Kidney epithelial cell (primary cell): ENCODE results near the gene ZNF268. TPM values are rescaled to one million over a fixed set of nuclear protein-coding genes. Genes with fewer than 3 reads are reported as not detected.

ENCODE experiments used
- DNase-seq: peaks from one replicate; pipeline ENCODE4 v3.0.0-alpha.2; 2010; ENCODE audit warnings: low read depth
- H3K27me3 ChIP-seq: 2 replicates; pipeline ENCODE4 v1.6.0; 2011; ENCODE audit warnings: low read length; ENCODE audit not compliant: control insufficient read depth, insufficient read depth
- H3K36me3 ChIP-seq: 2 replicates; pipeline ENCODE4 v1.5.1; 2011; ENCODE audit warnings: low read length; ENCODE audit not compliant: control insufficient read depth, insufficient read depth
- H3K4me3 ChIP-seq: 2 replicates; pipeline ENCODE4 v1.5.1; 2011; ENCODE audit warnings: low read depth, mild to moderate bottlenecking, control low read depth, low read length
- CTCF ChIP-seq: IDR thresholded peaks from 2 replicates; pipeline ENCODE4 v1.5.1; 2011; ENCODE audit warnings: mild to moderate bottlenecking, moderate library complexity, low read length, control low read depth, inconsistent platforms; ENCODE audit not compliant: insufficient read depth, poor library complexity, severe bottlenecking
- total RNA-seq: library from RNA; depleted of rRNA; stranded (reverse); fragments of >200 nt; gene quantifications from 2 replicates; pipeline ENCODE4 v1.2.3, GENCODE V29; 2015

The ZNF268 gene
- total RNA-seq, 1 donor from 2014 or later: 26.2 TPM

- Histone ChIP-seq H3K4me3 (no peak overlapping the region), H3K36me3 (no peaks in the 10 kb centered on the region), H3K27me3 (no peaks in the 10 kb centered on the region)
- no peak for DNase-seq
- no peak for TF ChIP-seq CTCF
These were observed 82.9 kb downstream of the ZNF268 start for GRCh38 chr12:133264173-133264572.

Other genes with a start within 250 kb of the ZNF268 start
- 6.6 and 14.4 TPM in 2 replicates for gene ZNF605, start 225.2 kb upstream of the ZNF268 start, total RNA-seq
- gene ZNF26, start 195.1 kb upstream of the ZNF268 start, total RNA-seq: 11.3 and 12.0 TPM in 2 replicates
- 28.4 and 28.5 TPM in 2 replicates for gene ZNF84, start 144.0 kb upstream of the ZNF268 start, total RNA-seq
- 19.6 and 24.0 TPM in 2 replicates for gene ZNF140, start 100.6 kb upstream of the ZNF268 start, total RNA-seq
- 0.63 and 0.82 TPM in 2 replicates for gene ZNF891, start 51.2 kb upstream of the ZNF268 start, total RNA-seq
- 3.3 and 3.6 TPM in 2 replicates for gene ZNF10, start 50.9 kb upstream of the ZNF268 start, total RNA-seq
- gene ANHX, start 54.4 kb downstream of the ZNF268 start, total RNA-seq: not detected in 2 replicates